ENCODE measurements around the gene PI4KA.

Gene PI4KA

DNA sequence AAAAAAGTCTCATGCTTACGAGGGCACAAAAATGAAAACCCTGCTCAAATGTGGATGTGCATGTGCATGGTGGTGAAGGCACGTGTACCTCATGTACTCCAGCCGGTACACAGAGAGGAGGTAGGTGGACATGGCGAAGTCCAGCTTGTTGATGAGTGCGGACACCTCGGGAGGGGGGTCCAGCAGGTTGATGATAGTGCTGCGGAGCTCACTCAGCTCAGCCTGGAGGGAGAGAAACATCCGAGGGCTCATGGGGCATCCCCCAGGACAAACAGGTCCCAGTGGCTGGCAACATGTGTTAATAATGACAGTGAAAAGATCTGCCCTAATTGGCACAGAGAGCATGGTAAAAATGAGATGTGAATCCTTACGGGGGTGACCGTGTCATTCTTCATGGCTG is 93.9 kb downstream of the PI4KA start:
- no peak overlapping the region for H3K4me3 ChIP-seq (ENCODE audit: low read length)
- DNase-seq (ENCODE audit: low read depth) = no peak
- TF ChIP-seq, protein P1, sequence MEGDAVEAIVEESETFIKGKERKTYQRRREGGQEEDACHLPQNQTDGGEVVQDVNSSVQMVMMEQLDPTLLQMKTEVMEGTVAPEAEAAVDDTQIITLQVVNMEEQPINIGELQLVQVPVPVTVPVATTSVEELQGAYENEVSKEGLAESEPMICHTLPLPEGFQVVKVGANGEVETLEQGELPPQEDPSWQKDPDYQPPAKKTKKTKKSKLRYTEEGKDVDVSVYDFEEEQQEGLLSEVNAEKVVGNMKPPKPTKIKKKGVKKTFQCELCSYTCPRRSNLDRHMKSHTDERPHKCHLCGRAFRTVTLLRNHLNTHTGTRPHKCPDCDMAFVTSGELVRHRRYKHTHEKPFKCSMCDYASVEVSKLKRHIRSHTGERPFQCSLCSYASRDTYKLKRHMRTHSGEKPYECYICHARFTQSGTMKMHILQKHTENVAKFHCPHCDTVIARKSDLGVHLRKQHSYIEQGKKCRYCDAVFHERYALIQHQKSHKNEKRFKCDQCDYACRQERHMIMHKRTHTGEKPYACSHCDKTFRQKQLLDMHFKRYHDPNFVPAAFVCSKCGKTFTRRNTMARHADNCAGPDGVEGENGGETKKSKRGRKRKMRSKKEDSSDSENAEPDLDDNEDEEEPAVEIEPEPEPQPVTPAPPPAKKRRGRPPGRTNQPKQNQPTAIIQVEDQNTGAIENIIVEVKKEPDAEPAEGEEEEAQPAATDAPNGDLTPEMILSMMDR (conservative IDR thresholded peaks at IDR 0.05; ENCODE audit: low read length) = no peak

DNA sequence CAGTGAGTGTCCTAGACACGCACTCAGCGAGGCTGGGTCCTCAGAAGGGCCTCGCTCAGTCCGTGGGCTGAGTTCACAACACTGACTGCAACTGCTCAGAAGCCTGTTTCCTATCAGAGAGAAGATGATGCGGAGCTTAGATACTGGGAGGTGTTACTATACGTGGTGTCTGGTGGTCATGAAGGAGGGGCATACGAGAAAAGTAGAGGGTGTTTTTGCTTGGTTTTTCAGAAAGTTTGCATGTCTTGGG is 94.2 kb downstream of the PI4KA start:
- DNase-seq (ENCODE audit: low read depth) = no peak
- H3K4me3 ChIP-seq (ENCODE audit: low read length) = no peak overlapping the region

DNA sequence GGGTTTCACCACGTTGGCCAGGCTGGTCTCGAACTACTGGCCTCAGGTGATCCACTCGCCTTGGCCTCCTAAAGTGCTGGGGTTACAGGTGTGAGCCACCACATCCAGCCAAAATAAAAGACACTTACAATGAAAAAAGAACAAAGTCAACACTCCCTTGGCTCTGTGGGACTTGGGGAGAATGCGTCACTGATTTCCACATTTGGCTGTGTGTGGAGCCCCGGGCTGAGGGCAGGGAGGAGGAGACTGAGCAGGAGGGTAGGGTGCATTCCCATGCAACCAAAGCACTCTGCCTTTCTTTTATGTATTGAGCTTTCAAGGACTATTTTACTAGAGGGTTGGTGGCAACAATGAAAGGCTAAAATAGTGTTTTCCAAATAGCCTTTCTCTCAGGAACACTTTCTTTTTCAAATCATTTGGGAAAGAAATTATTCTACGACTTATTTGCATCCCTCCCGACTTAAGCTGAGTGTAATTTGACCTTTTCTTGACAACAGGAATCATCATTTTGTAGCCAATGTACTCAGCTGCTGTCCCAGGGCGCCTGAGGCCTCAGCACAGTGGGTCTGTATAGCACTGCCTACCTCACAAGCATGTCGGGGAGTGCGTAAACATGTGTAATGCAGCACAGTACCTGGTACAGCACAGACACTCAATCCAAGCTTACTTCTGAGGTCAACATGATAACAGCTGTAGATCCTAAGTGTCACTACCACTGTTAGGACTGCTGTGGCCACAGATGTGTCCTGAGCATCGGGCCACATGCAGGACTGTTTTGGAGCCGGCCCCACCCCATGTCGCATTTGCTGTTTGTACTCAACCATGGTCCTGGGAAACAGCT is 94.8 kb downstream of the PI4KA start:
- DNase-seq (ENCODE audit: low read depth) = no peak
- no peak overlapping the region for H3K4me3 ChIP-seq (ENCODE audit: low read length)
- TF ChIP-seq, protein P1 (conservative IDR thresholded peaks at IDR 0.05; ENCODE audit: low read length) = no peak

More for the DNA sequence above, 94.2 kb downstream of the PI4KA start:
- TF ChIP-seq, protein P1 (conservative IDR thresholded peaks at IDR 0.05; ENCODE audit: low read length) = no peak

DNA sequence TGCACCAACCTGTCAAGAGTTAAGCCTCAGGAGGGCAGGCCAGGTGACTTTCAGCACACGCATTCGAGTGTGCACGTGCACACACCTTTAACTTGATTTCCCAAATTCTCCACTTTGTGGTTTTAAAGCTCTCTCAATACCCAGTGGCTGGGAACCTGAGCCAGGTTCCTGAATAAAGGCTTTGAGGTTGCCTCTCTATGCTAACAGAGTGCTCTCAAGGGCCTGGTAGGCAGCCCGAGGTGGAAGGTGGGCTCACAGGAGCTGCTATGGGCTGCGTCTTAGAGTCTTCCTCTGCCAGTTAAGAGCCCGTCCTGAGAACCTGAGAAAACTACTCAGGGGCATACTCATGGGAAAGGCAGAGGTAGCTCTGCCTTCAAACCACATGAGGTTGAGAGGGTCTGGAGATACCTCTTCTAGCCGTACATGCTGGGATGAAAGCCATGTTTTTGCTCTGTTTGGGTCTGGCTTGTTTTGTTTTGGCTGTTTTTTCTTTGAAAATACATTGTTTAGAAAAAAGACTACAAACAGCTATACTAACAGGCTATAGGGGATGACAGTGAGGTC is 96.3 kb downstream of the PI4KA start:
- no peak overlapping the region for H3K4me3 ChIP-seq (ENCODE audit: low read length)
- TF ChIP-seq, protein P1 (conservative IDR thresholded peaks at IDR 0.05; ENCODE audit: low read length) = no peak
- no peak for DNase-seq (ENCODE audit: low read depth)

DNA sequence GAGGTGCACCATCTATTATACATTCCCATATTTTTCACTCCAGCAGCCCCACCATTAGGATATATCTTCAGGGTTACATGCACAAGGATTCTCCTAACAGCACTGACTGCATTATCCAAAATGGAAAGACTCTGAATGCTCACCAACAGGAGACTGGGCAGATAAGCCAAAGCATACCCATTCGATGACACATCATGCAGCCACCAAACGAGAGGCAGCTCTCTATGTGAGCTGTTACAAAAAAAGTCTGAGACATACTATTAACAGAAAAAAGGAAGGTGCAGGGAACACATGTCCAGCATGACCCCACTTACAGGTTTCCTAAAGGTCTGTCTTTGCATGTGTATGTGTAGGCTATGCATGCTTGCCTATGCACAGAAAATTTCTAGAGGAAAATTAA is 97.1 kb downstream of the PI4KA start:
- no peak overlapping the region for H3K4me3 ChIP-seq (ENCODE audit: low read length)
- TF ChIP-seq, protein P1 (conservative IDR thresholded peaks at IDR 0.05; ENCODE audit: low read length) = no peak
- peak; percentile 31 for DNase-seq (ENCODE audit: low read depth)

DNA sequence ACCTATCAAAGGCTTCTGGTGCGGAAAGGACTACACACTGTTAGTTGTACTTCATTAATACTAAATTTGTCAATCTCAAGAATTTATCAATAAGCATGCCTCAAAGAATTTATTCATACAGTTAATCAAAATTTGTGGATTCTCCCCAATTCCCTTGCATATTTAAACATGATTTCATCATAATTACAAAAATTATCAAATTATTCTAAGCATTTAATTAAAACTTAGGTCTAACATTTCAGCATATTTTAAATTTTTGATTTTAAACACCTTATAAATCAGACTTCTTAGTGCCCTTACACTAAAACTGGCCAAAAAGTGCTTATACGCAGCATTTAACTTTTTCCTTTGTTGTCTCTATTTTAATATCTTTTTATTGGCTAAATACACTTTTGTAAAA is 98.5 kb downstream of the PI4KA start:
- no peak overlapping the region for H3K4me3 ChIP-seq (ENCODE audit: low read length)
- TF ChIP-seq, protein P1 (conservative IDR thresholded peaks at IDR 0.05; ENCODE audit: low read length) = no peak
- no peak for DNase-seq (ENCODE audit: low read depth)

DNA sequence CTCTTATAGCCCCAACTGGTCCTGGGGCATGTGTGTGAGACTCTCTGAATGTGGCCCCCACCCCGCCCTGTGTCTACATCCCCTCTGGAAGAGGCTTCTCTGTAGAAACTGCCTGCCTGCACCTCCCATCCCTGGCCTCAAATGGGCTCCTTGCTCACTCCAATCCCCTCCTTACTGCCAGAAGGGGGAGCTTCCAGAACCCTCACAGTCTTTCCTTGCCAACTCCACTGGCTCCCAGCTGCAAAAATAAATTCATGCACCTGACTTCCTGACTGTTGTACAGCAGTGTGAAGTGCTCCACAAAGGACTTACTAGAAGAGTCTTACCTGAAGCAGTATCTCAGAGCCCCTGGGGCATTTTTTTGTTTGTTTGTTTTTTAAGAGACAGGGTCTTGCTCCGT is 99.9 kb downstream of the PI4KA start:
- DNase-seq (ENCODE audit: low read depth) = no peak

More for the DNA sequence above, 99.9 kb downstream of the PI4KA start:
- TF ChIP-seq, protein P1 (conservative IDR thresholded peaks at IDR 0.05; ENCODE audit: low read length) = no peak
- H3K4me3 ChIP-seq (ENCODE audit: low read length) = no peak overlapping the region

All from AG10803 (cell line).